ENCODE data around the gene PNPLA1.

DNA sequence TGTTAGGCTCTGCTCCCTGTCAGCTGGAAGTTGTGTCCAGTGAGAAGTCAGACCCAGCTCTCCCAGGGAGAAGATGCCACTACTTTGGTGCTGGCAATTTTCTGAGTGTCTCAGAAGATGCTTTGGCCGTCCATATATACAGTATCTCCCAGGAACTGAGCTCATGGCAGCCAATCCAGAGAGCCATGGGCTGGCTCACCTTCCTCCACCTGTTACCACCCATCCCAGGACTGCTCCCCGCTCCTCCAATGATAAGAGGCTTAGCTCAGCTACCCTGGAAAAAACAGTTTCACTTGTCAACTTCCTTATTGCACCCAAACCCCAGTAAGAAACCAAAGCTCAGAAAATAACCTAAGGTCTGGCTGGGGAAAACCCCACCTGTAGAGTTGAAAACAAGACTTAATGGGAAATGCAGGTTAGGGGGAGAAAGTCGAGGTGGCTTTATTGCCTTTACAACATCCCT lies 67.0 kb downstream of the PNPLA1 start, which contains the start of gene BNIP5:
- TF ChIP-seq, protein P1, sequence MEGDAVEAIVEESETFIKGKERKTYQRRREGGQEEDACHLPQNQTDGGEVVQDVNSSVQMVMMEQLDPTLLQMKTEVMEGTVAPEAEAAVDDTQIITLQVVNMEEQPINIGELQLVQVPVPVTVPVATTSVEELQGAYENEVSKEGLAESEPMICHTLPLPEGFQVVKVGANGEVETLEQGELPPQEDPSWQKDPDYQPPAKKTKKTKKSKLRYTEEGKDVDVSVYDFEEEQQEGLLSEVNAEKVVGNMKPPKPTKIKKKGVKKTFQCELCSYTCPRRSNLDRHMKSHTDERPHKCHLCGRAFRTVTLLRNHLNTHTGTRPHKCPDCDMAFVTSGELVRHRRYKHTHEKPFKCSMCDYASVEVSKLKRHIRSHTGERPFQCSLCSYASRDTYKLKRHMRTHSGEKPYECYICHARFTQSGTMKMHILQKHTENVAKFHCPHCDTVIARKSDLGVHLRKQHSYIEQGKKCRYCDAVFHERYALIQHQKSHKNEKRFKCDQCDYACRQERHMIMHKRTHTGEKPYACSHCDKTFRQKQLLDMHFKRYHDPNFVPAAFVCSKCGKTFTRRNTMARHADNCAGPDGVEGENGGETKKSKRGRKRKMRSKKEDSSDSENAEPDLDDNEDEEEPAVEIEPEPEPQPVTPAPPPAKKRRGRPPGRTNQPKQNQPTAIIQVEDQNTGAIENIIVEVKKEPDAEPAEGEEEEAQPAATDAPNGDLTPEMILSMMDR (IDR thresholded peaks at IDR 0.05; ENCODE audit: low read depth, low read length, poor library complexity, severe bottlenecking): no peak
- TF ChIP-seq EZH2phosphoT487 (IDR thresholded peaks at IDR 0.05; ENCODE audit: borderline replicate concordance, low read length): no peak
